GM19043 (cell line): Measurements from ENCODE around the gene GNA12.
"Not testable (repeated sequence)": the region's sequence is repeated elsewhere in the genome, so short reads cannot be mapped to it uniquely, and the experiment has no call there.

ENCODE experiments used
- ATAC-seq: cut with Tn5 transposase; IDR thresholded peaks from one replicate; pipeline ENCODE4 v1.9.1; 2021; ENCODE audit warnings: low read depth; ENCODE audit not compliant: unreplicated experiment

The GNA12 gene

GRCh38 chr7:2686101-2686500, 158.0 kb downstream of the GNA12 start:
- no peak for ATAC-seq

GRCh38 chr7:2684501-2684900, 159.6 kb downstream of the GNA12 start:
- ATAC-seq: no peak

- ATAC-seq: no peak
Observed at GRCh38 chr7:2681929-2682799, 161.9 kb downstream of the GNA12 start.

GRCh38 chr7:2680792-2681490, 163.2 kb downstream of the GNA12 start:
- ATAC-seq: no peak

GRCh38 chr7:2680256-2680655, 163.9 kb downstream of the GNA12 start:
- no peak for ATAC-seq

GRCh38 chr7:2679135-2680127, 164.7 kb downstream of the GNA12 start:
- ATAC-seq: not testable (repeated sequence)

- ATAC-seq: not testable (repeated sequence)
Observed at GRCh38 chr7:2678454-2678853, 165.7 kb downstream of the GNA12 start.
